GM12891 (cell line): ENCODE measurements around the gene EXOC1.

ENCODE experiments used
- POLR2A ChIP-seq: IDR thresholded peaks from 2 replicates; pipeline ENCODE4 v1.6.1; 2011; ENCODE audit warnings: low read depth, low read length, control low read depth
- POLR2AphosphoS5 ChIP-seq: IDR thresholded peaks from 2 replicates; pipeline ENCODE4 v1.6.1; 2011; ENCODE audit warnings: low read depth, low read length, control low read depth
- TAF1 ChIP-seq: IDR thresholded peaks from 2 replicates; pipeline ENCODE4 v1.6.1; 2011; ENCODE audit warnings: low read depth, low read length, control low read depth

DNA sequence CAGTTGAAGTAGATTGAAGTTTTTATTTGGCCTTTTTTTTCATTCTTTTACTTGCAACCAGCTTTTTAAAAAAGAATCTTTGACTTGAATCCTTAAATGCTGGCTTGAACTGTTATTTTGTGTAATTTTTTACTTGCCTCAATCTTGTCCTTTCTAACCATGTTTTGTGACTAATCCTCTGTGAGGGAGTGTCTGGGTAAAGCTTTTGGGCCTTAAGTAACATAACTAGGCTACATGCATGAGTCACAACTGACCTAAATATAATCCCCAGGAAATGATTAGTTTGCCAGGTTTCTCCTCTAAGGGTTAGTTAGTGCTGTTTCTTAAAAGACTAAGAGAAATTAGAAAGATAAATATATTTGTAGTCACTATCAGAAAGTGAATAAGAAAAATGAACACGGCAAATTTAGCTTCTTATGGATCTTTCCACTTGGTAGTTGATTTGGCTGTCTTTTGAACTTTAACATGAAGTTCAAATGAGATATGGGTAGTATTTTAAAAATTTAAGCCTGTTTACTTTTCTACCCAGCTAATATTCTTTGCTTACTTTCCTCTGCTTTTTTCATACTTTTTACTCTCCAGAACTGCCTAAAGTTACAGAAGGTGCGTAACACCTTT, 13.0 kb downstream of the EXOC1 start:
- no peak for TF ChIP-seq POLR2A
- no peak for TF ChIP-seq POLR2AphosphoS5
- no peak for TF ChIP-seq TAF1
